ENCODE measurements around the gene FES.
"Not testable (repeated sequence)": the region's sequence is repeated elsewhere in the genome, so short reads cannot be mapped to it uniquely, and the experiment has no call there.

Gene FES

DNA sequence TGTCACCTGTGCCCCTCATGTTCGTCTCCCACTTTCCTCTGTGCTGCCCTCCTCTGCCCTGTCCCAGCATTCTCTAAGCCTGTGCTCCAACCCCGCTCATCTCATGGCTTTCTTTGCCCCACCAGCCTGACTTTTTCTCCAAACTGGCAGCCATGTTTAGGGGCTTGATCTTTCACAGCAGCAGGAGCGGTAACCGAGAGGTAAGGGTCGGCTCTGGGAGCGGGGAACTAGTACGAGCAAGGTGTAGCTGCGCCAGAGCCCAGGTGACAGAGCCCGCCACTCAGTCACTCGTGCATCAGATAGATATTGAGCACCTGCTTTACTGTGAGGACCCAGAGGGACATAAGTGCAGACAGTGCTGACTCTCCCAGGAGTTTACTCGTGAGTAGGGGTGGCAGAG lies 32.2 kb downstream of the FES start:
- no peak overlapping the region for H3K4me3 Mint-ChIP-seq
- no peaks in the 10 kb centered on the region for H3K9me3 Mint-ChIP-seq
- H3K4me1 Mint-ChIP-seq (ENCODE audit: low read depth in 2 of 2): peaks cover 4 to 5% of the 10 kb centered on the region in 2 donors
- peak overlapping the region in 1 of 2 donors; percentile 78 for H3K27ac Mint-ChIP-seq
- H3K36me3 Mint-ChIP-seq (ENCODE audit: insufficient read depth): peaks cover 57% of the 10 kb centered on the region
- DNase-seq (no peak), ATAC-seq (replicated peaks) (no peak)
- no peaks in the 10 kb centered on the region for H3K27me3 Mint-ChIP-seq

DNA sequence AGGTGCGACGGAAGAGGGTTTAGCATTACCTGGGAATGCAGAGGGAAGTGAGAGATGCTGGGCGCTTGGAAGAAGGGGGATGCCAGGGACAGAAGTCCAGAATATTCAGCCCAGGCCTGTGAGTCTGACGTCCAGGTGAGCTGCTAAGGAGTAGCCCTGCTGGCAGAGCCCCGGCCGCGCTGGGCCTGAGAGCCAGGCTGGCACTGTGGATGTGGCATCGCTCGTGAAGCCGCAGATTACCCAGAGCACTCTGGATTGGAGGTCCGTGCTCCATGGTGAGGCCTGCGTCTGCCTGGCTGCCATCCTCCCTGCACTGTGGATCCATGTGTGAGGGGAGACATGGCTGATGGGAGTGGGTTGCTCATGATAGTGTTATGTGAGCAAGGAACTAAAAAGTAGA lies 33.3 kb downstream of the FES start:
- ATAC-seq (replicated peaks) (no peak), DNase-seq (no peak)
- peaks cover 49% of the 10 kb centered on the region for H3K36me3 Mint-ChIP-seq (ENCODE audit: insufficient read depth)
- H3K4me1 Mint-ChIP-seq (ENCODE audit: low read depth in 2 of 2): peaks cover 4 to 5% of the 10 kb centered on the region in 2 donors
- H3K9me3 Mint-ChIP-seq: no peaks in the 10 kb centered on the region
- no peaks in the 10 kb centered on the region for H3K27me3 Mint-ChIP-seq
- H3K4me3 Mint-ChIP-seq: no peak overlapping the region
- H3K27ac Mint-ChIP-seq: peak overlapping the region in 1 of 2 donors; percentile 59

DNA sequence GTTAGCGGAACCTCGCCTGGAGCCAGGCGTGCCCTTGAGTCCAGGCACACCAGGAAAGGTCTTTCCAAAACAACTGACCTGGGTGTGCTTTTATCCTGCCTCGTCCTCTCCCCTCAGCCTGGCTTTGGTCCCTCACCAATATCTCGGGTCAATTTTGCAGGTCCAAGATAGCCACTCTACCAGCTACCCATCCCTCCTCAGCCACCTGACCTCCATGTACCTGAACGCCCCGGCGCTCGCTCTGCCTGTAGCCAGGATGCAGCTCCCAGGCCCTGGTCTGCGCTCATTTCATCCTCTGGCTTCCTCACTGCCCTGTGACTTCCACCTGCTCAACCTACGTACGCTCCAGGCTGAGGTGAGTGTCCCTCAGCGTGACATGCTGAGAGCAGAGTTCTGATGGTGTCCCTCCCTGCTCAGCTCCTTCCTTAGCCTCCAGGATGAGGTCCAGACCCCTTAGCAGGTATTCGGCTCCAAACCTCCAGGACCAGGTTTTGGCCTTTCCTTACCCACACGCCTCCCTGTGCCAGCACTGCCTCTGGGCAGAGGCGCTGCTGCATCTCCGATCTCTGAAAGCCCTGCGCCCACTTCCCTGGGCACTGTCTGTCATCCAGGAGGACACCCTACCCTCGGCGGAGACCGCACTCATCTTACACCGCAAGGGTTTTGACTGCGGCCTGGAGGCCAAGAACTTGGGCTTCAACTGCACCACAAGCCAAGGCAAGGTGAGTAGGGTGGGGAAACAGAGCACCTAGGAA lies 33.9 kb downstream of the FES start:
- Mint-ChIP-seq H3K27me3 (no peaks in the 10 kb centered on the region), H3K36me3 (ENCODE audit: insufficient read depth) (peaks cover 49% of the 10 kb centered on the region), H3K4me3 (no peak overlapping the region), H3K27ac (peak overlapping the region in 1 of 2 donors; percentile 59), H3K4me1 (ENCODE audit: low read depth in 2 of 2) (peaks cover 4 to 5% of the 10 kb centered on the region in 2 donors), H3K9me3 (no peaks in the 10 kb centered on the region)
- ATAC-seq (replicated peaks): no peak
- no peak for DNase-seq

DNA sequence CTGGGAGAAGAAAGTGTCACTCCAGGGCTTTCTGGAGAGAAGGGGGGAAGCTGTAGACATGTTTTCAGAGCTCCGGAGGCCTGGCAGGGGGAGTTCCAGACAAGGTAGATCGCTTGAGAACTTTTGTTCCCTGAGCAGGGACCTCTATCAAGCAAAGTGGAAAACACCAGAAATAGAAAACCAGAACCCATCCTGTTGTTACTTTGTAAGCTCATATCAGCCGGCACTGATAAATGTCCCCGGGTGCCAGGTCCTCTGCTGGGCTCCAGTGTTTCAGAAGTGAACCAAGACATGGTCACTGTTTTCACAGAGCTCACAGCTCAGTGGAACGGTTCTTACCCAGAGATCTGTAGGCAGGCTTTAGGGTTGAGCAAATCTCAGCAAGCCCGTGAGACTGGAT lies 34.5 kb downstream of the FES start:
- Mint-ChIP-seq H3K9me3 (no peaks in the 10 kb centered on the region), H3K4me3 (no peak overlapping the region), H3K27me3 (no peaks in the 10 kb centered on the region), H3K36me3 (ENCODE audit: insufficient read depth) (peaks cover 47% of the 10 kb centered on the region), H3K4me1 (ENCODE audit: low read depth in 2 of 2) (peaks cover 4 to 5% of the 10 kb centered on the region in 2 donors), H3K27ac (peak overlapping the region in 1 of 2 donors; percentile 51)
- no peak for ATAC-seq (replicated peaks)
- no peak for DNase-seq

DNA sequence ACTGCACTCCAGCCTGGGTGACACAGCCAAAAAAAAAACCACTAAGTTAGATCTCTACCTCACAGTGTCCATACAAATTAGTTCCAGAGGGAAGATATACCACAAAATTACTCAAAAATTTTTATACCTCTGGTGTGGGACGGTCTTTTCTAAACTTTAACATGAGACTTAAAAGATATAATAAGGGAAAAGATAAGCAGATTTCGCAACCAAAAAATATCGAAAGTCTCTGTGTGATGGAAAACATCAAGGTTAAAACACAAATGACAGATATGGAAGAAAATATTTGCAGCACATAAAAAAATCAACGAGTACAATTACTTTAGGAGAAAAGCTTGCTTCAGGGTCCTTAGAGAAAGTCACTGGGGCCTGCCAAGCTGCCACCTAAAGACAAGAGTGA lies 37.6 kb downstream of the FES start:
- Mint-ChIP-seq H3K9me3 (no peaks in the 10 kb centered on the region), H3K4me1 (ENCODE audit: low read depth in 2 of 2) (peaks cover 0 to 4% of the 10 kb centered on the region in 2 donors), H3K4me3 (no peak overlapping the region), H3K36me3 (ENCODE audit: insufficient read depth) (peaks cover 24% of the 10 kb centered on the region), H3K27me3 (no peaks in the 10 kb centered on the region), H3K27ac (no peak overlapping the region)
- no peak for DNase-seq
- ATAC-seq (replicated peaks): no peak

DNA sequence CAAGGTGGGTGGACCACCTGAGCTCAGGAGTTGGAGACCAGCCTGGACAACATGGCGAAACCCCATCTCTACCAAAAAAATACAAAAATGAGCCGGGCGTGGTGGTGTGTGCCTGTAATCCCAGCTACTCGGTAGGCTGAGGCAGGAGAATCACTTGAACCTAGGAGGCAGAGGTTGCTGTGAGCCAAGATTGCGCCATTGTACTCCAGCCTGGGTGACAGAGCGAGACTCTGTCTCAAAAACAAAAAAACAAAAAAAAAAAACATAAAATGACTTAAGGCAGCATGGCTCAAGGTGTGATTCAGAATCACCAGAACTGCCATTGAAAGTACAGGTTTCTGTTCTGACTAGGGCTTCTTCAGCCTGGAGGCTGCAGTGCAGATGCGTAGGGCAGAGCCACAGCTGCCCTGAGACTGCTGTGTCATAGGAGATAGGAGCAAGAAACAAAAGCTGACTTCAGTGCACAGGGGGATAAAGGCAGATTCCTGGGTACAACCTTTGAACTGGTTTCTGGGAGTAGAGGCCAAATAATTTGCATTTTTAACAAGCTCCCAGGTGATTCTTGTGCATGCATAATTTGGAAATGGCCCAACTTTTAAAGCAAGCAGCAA lies 38.5 kb downstream of the FES start:
- not testable (repeated sequence) for H3K27me3 Mint-ChIP-seq; H3K9me3 Mint-ChIP-seq; H3K4me1 Mint-ChIP-seq (ENCODE audit: low read depth in 2 of 2); ATAC-seq (replicated peaks); DNase-seq; H3K27ac Mint-ChIP-seq; H3K4me3 Mint-ChIP-seq
- peaks cover 15% of the 10 kb centered on the region for H3K36me3 Mint-ChIP-seq (ENCODE audit: insufficient read depth)

DNA sequence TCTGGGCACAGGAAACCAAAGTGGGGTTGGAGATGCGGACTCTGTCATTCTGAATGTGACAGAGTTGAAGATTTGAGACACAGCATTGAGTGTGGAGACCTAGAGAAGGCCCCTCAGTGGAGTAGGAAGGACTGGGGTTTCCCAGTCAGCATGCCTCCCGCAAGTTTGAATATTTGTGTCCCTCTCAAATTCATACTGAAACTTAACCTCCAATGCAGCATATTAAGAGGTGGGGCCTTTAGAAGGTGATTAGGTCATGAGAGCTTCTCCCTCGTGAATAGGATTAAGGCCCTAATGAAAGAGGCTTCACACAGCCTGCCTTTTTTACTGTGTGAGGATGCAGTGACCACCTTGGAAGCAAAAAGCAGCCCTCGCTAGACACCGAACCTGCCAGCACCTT lies 40.1 kb downstream of the FES start:
- Mint-ChIP-seq H3K9me3 (no peaks in the 10 kb centered on the region), H3K4me3 (no peak overlapping the region), H3K4me1 (ENCODE audit: low read depth in 2 of 2) (no peaks in the 10 kb centered on the region), H3K27ac (no peak overlapping the region), H3K36me3 (ENCODE audit: insufficient read depth) (peaks cover 7% of the 10 kb centered on the region), H3K27me3 (no peaks in the 10 kb centered on the region)
- no peak for ATAC-seq (replicated peaks)
- no peak for DNase-seq

DNA sequence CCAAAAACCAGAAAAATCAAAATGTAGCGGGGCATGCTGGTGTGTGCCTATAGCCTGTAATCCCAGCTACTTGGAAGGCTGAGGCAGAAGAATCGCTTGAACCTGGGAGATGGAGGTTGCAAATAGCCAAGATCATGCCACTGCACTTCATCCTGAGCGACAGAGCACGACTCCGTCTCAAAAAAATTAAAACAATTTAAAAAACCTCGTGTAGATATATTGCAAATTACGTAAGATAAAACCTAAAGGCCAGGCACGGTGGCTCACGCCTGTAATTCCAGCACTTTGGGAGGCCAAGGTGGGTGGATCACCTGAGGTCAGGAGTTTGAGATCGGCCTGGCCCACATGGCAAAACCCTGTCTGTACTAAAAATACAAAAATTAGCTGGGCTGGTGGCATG lies 42.5 kb downstream of the FES start:
- DNase-seq; H3K4me3 Mint-ChIP-seq; H3K27ac Mint-ChIP-seq; H3K9me3 Mint-ChIP-seq; ATAC-seq (replicated peaks); H3K27me3 Mint-ChIP-seq: not testable (repeated sequence)
- Mint-ChIP-seq H3K36me3 (ENCODE audit: insufficient read depth) (peaks cover 11% of the 10 kb centered on the region), H3K4me1 (ENCODE audit: low read depth in 2 of 2) (peaks cover 16 to 21% of the 10 kb centered on the region in 2 donors)

DNA sequence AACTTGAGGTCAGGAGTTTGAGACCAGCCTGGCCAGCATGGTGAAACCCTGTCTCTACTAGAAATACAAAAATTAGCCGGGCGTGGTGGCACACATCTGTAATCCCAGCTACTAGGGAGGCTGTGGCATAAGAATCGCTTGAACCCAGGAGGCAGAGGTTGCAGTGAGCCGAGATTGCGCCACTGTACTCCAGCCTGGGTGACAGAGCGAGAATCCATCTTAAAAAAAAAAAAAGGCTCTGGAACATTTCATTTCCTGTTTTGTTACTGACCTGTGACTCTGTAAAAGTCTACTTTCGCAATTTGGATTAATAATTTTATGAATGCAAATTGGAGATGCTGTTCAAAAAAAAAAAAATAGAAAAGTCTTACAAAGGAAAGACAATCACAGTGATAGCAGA lies 43.8 kb downstream of the FES start:
- Mint-ChIP-seq H3K36me3 (ENCODE audit: insufficient read depth) (peaks cover 13% of the 10 kb centered on the region), H3K4me3 (peak overlapping the region; percentile 1 to 46), H3K4me1 (ENCODE audit: low read depth in 2 of 2) (peaks cover 21 to 27% of the 10 kb centered on the region in 2 donors)
- H3K27ac Mint-ChIP-seq; H3K9me3 Mint-ChIP-seq; ATAC-seq (replicated peaks); H3K27me3 Mint-ChIP-seq; DNase-seq: not testable (repeated sequence)

DNA sequence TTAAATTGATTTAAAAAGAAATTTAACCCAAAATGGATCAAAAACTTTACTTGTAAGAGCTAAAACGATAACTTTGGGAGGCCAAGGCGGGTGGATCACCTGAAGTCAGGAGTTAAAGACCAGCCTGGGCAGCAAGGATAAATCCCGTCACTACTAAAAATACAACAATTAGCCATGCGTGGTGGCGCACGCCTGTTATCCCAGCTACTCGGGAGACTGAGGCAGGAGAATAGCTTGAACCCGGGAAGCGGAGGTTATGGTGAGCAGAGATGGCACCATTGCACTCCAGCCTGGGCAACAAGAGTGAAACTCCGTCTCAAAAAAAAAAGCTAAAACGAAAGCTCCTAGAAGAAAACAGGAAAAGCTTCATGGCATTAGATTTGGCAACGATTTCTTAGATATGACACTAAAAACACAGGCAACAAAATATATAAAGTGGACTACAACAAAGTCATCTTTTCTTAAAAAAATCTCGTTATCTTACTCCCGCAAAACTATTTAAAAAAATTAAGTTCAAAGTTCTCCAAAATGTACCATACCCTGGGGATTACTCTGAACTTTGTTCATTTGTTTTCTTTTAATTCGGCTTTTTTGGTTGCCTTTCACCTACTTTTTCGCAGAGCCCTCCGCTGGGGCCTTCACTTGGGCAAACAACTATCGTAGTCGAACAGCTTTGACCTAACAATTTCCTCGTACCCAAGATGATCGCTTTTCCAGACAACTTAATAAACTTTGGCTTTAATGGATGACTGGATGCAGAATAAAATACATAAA lies 45.1 kb downstream of the FES start:
- no peaks in the 10 kb centered on the region for H3K27me3 Mint-ChIP-seq
- peak overlapping the region; percentile 97 to 98 for H3K4me3 Mint-ChIP-seq
- peaks cover 26 to 34% of the 10 kb centered on the region in 2 donors for H3K4me1 Mint-ChIP-seq (ENCODE audit: low read depth in 2 of 2)
- no peaks in the 10 kb centered on the region for H3K9me3 Mint-ChIP-seq
- H3K36me3 Mint-ChIP-seq (ENCODE audit: insufficient read depth): peaks cover 16% of the 10 kb centered on the region
- ATAC-seq (replicated peaks): no peak
- peak overlapping the region; percentile 94 to 96 for H3K27ac Mint-ChIP-seq
- DNase-seq: no peak

DNA sequence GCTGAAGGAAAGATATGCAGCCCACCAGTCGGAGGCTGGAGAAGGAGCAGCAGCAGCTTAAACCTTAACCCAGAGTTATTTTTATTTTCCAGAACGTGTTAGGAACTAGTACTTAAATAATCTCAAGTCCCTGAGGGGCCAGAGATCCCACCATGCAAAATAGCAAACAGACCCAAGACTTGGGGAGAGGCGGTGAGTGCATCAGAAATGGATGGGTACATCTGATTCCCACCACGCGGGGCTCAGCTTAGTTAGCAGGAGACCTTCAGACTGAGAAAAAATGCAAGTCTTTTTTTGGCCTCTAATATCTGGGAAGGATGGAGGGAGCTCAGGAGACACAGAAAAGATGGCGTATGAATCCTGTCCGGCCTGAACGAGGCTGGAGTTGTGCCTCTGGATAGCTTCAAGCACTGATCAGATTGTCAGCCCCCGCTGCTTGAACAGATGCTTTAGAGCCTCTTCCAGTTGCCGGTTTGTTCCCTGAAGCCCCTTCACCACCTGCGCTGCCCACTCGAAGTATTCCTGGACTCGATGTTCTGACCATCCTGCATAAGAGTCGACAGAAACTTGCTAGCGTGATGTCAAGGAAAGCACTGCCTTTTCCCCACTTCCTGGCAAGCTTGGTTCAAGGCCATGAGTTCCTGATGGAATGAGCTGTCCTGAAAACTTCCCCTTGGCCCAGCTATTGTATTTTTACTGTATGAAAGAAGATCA lies 46.7 kb downstream of the FES start:
- Mint-ChIP-seq H3K9me3 (no peaks in the 10 kb centered on the region), H3K4me3 (peak overlapping the region; percentile 97 to 98), H3K4me1 (ENCODE audit: low read depth in 2 of 2) (peaks cover 33 to 43% of the 10 kb centered on the region in 2 donors), H3K27me3 (no peaks in the 10 kb centered on the region), H3K36me3 (ENCODE audit: insufficient read depth) (peaks cover 19% of the 10 kb centered on the region), H3K27ac (peak overlapping the region; percentile 95 to 97)
- no peak for ATAC-seq (replicated peaks)
- DNase-seq: no peak

DNA sequence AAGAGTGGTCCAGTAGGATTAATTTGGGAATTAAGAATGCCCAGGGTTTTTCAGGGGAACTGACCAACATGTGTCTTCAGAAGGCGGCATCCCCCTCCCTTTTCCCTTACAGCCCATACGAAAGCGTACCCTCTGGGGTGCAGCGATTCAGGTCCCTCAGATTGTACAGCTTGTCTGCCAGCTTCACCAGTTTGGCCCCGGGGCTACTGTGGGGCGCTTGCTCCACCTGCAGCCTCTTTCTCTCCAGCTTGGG lies 47.2 kb downstream of the FES start:
- Mint-ChIP-seq H3K9me3 (no peaks in the 10 kb centered on the region), H3K4me1 (ENCODE audit: low read depth in 2 of 2) (peaks cover 38 to 48% of the 10 kb centered on the region in 2 donors), H3K4me3 (peak overlapping the region; percentile 97 to 98), H3K36me3 (ENCODE audit: insufficient read depth) (peaks cover 19% of the 10 kb centered on the region), H3K27me3 (no peaks in the 10 kb centered on the region), H3K27ac (peak overlapping the region; percentile 95 to 97)
- ATAC-seq (replicated peaks) (no peak), DNase-seq (no peak)

DNA sequence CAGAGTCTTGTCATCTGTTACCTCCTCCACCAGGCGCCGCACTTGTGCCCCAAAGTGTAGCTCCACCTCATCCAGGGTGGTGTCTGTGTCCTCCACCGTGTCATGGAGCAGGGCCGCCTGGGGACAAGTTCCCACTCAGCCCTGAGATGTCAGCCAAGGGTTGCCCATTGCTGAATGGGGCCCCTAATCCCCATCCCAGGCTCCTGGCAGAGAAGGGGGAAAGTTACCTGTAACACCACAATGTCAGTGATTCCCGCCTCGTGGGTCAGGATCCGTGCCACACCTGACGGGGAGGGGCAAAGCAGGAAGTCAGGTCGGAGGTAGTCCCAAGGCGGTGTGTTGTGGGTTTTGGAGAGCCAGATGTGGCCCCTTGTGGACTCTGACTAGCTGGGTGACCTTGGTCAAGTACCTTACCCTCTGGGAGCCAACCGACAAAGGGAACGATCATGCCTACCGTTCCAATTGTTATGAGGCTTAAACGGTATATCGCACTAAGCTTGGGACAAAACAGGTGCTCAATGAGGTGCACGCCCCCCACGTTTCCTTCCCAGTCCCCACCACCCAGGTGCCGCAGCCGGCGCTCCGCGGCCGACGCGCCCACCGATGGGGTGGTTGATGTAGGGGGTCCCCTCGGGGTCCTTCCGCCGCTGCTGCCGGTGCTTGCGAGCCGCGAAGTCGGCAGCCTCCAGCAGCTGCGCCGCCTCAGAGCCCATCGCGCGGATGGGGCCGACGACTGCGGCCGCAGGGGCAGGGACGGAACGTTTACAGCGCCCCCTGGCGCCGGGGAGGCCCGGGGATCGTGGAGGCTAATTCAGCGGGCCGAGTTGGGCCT lies 47.7 kb downstream of the FES start, which contains the start of gene HDDC3:
HDDC3 (minus strand) TSS at position 722 of the 832 bp plus-strand sequence; CDS start at position 713, 9 bp downstream.
- ATAC-seq (replicated peaks) (peak; percentile 57), DNase-seq (peak; percentile 89)
- H3K9me3 Mint-ChIP-seq: no peaks in the 10 kb centered on the region
- H3K36me3 Mint-ChIP-seq (ENCODE audit: insufficient read depth): peaks cover 19% of the 10 kb centered on the region
- peak within 1 kb of the TSS; percentile 97 to 98 for H3K4me3 Mint-ChIP-seq
- peak within 1 kb of the TSS; percentile 95 to 97 for H3K27ac Mint-ChIP-seq
- no peaks in the 10 kb centered on the region for H3K27me3 Mint-ChIP-seq
- peaks cover 40 to 54% of the 10 kb centered on the region in 2 donors for H3K4me1 Mint-ChIP-seq (ENCODE audit: low read depth in 2 of 2)

Data from effector memory CD8-positive, alpha-beta T cell (primary cell).